Thoracic aorta (tissue), 2 donors: ENCODE data around the gene MYH2. TPM values are rescaled to one million over a fixed set of nuclear protein-coding genes. Genes with fewer than 3 reads are reported as not detected.

ENCODE experiments used
- ATAC-seq: fragments of 150-250 bp; one replicate; pipeline ENCODE4 v1.8.0; 2017; ENCODE audit warnings: low read depth; ENCODE audit not compliant: insufficient number of reproducible peaks, low FRiP score
- DNase-seq: peaks from one replicate; pipeline ENCODE4 v3.0.0-alpha.2; 2020; ENCODE audit warnings: low spot score
- H3K27ac ChIP-seq, 2 donors: fragments of 200-600 bp; sonication (generic); 1 replicate in 1 of 2; 2 replicates in 1 of 2; pipeline ENCODE4 v1.5.1; 2016; ENCODE audit warnings: mild to moderate bottlenecking in 2 of 2, moderate library complexity in 2 of 2
- H3K27me3 ChIP-seq: fragments of 200-600 bp; sonication (generic); replicated peaks from 2 replicates; pipeline ENCODE4 v1.6.0; 2016; ENCODE audit warnings: mild to moderate bottlenecking; ENCODE audit not compliant: insufficient read depth
- H3K36me3 ChIP-seq: fragments of 200-600 bp; sonication (generic); one replicate; pipeline ENCODE4 v1.5.1; 2016
- H3K4me1 ChIP-seq, 2 donors: fragments of 200-600 bp; sonication (generic); 1 replicate in 1 of 2; 2 replicates in 1 of 2; pipeline versions ENCODE4 v1.5.1 to v1.6.0; 2016; ENCODE audit warnings: low read depth in 2 of 2, mild to moderate bottlenecking in 1 of 2; ENCODE audit not compliant: control insufficient read depth in 1 of 2
- H3K4me3 ChIP-seq: fragments of 200-600 bp; sonication (generic); 2 replicates; pipeline ENCODE4 v1.5.1; 2016; ENCODE audit warnings: mild to moderate bottlenecking
- H3K9me3 ChIP-seq: fragments of 200-600 bp; sonication (generic); 2 replicates; pipeline ENCODE4 v1.5.1; 2016
- total RNA-seq, 2 donors: library from RNA; depleted of rRNA; stranded (reverse); fragments of >200 nt; gene quantifications; one replicate each; pipeline versions ENCODE4 v1.1.0 to v1.2.3, GENCODE V29; 2016
- TF ChIP-seq, protein P1 (sequence below): fragments of 200-600 bp; sonication (generic); IDR thresholded peaks from one replicate; pipeline ENCODE4 v1.5.1; 2019; ENCODE audit warnings: antibody characterized with exemption

Gene MYH2
- total RNA-seq, 2 donors from 2014 or later = 0.28 to 11.9 TPM

DNA sequence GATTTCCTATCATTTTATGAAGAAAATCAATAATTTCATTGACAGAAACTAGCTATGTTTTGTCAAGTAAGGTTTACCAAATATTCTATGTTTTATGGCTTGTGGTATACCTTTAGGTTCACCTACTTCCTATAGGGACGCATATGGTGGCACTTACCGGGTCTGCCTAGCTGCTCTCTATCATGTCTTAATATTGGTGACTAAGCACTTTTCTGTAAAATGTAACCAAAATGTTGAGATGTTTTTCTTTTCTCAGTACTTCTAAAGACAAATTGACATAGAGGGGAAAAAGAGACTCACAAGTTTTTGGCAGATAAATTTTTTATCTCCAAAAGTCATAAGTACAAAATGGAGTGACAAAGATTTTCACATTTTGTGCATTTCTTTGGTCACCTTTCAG lies 57.5 kb downstream of the MYH2 start:
- DNase-seq = no peak
- no peaks in the 10 kb centered on the region for H3K36me3 ChIP-seq
- no peak for ATAC-seq
- TF ChIP-seq, protein P1, sequence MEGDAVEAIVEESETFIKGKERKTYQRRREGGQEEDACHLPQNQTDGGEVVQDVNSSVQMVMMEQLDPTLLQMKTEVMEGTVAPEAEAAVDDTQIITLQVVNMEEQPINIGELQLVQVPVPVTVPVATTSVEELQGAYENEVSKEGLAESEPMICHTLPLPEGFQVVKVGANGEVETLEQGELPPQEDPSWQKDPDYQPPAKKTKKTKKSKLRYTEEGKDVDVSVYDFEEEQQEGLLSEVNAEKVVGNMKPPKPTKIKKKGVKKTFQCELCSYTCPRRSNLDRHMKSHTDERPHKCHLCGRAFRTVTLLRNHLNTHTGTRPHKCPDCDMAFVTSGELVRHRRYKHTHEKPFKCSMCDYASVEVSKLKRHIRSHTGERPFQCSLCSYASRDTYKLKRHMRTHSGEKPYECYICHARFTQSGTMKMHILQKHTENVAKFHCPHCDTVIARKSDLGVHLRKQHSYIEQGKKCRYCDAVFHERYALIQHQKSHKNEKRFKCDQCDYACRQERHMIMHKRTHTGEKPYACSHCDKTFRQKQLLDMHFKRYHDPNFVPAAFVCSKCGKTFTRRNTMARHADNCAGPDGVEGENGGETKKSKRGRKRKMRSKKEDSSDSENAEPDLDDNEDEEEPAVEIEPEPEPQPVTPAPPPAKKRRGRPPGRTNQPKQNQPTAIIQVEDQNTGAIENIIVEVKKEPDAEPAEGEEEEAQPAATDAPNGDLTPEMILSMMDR = no peak
- H3K27me3 ChIP-seq = no peaks in the 10 kb centered on the region
- H3K27ac ChIP-seq = no peak overlapping the region
- no peak overlapping the region for H3K4me3 ChIP-seq
- no peaks in the 10 kb centered on the region for H3K4me1 ChIP-seq
- peaks cover 10% of the 10 kb centered on the region for H3K9me3 ChIP-seq

DNA sequence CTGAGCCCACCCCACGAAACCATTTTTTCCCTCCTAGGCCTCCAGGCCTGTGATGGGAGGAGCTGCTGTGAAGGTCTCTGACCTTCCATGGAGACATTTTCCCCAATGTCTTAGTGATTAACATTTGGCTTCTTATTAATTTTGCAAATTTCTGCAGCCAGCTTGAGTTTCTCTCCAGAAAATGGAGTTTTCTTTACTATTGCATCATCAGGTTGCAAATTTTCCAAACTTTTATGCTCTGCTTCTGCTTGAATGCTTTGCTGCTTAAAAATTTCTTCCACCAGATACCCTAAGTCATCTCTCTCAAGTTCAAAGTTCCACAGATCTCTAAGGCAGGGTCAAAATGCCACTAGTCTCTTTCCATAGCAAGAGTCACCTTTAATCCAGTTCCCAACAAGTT lies 67.2 kb downstream of the MYH2 start:
- Histone ChIP-seq H3K9me3 (peaks cover 3% of the 10 kb centered on the region), H3K4me1 (no peaks in the 10 kb centered on the region), H3K36me3 (no peaks in the 10 kb centered on the region), H3K27me3 (no peaks in the 10 kb centered on the region), H3K4me3 (no peak overlapping the region), H3K27ac (no peak overlapping the region)
- no peak for ATAC-seq
- TF ChIP-seq, protein P1 = no peak
- no peak for DNase-seq

DNA sequence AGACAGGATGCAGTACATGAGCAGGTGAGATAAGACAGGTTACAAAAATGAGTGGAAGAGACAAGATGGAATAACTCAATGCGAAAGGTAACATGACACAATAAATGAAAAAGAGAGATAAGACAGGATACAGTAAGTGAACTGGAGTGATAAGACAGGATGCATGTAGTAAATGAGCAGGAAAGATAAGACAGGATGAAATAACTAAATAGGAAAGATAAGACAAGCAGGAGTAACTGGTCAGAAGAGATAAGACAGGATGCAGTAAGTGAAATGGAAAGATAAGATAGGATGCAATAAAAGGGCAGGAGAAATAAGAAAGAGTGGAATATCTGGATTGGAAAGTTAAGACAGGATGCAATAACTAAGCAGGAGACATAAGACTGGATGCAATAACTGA lies 71.8 kb downstream of the MYH2 start:
- Histone ChIP-seq H3K4me1 (no peaks in the 10 kb centered on the region), H3K36me3 (no peaks in the 10 kb centered on the region), H3K27me3 (no peaks in the 10 kb centered on the region), H3K9me3 (no peaks in the 10 kb centered on the region), H3K27ac (no peak overlapping the region), H3K4me3 (no peak overlapping the region)
- TF ChIP-seq, protein P1 = no peak
- ATAC-seq = no peak
- no peak for DNase-seq

DNA sequence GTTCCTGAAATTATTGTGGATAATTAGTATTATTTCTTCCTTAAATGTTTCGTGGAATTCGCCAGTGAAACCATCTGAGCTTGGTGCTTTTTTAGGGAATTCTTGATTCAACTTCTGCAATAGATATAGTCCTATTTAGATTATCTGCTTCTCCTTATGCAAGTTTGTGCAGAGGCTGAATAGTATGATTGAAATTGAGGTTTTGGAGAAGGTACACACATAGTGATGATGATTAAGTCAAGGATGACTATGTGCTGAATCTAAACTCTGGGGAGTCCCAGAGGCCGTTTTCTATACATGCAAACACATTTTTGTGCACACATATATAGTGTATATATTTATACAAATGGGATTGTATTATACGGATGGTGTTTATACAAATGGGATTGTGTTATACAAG lies 74.9 kb downstream of the MYH2 start:
- Histone ChIP-seq H3K36me3 (no peaks in the 10 kb centered on the region), H3K9me3 (no peaks in the 10 kb centered on the region)
- no peak for DNase-seq

DNA sequence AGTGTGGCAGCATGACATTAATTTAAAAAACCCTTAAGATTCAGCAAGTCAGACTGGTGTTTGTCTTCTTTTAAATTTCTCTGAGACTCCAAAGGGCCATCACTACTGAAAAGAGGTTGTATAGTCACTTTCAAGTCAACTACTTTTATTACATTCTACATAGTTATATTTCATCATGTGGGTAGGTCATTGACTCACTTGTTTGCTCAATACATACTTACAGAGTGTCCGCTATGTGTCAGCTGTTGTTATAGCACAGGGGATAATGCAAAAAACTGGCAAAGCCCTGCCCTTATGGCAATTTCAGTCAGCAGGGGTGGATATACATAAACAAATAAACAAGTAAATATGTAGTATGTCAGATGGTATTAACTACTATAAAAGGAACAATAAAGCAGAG lies 77.6 kb downstream of the MYH2 start:
- TF ChIP-seq, protein P1 = no peak
- H3K4me3 ChIP-seq = no peak overlapping the region

More for the DNA sequence above, 74.9 kb downstream of the MYH2 start:
- Histone ChIP-seq H3K27ac (no peak overlapping the region), H3K4me1 (no peaks in the 10 kb centered on the region), H3K27me3 (no peaks in the 10 kb centered on the region), H3K4me3 (no peak overlapping the region)
- TF ChIP-seq, protein P1 = no peak
- ATAC-seq = no peak

More for the DNA sequence above, 77.6 kb downstream of the MYH2 start:
- DNase-seq = no peak
- H3K36me3 ChIP-seq = no peaks in the 10 kb centered on the region
- no peaks in the 10 kb centered on the region for H3K9me3 ChIP-seq
- no peak overlapping the region for H3K27ac ChIP-seq
- H3K4me1 ChIP-seq = no peaks in the 10 kb centered on the region
- H3K27me3 ChIP-seq = no peaks in the 10 kb centered on the region
- ATAC-seq = no peak

Other genes with a start within 250 kb of the MYH2 start
- gene MYH13, start 176.7 kb downstream of the MYH2 start, total RNA-seq = not detected
- not detected for gene MYH8, start 127.7 kb downstream of the MYH2 start, total RNA-seq
- gene MYH4, start 80.1 kb downstream of the MYH2 start, total RNA-seq = not detected
- not detected for gene MYH1, start 31.1 kb downstream of the MYH2 start, total RNA-seq
- 1 to 10 TPM; 3.0 to 7.1 TPM for gene MYH3, start 107.7 kb upstream of the MYH2 start, total RNA-seq
- gene SCO1, start 147.9 kb upstream of the MYH2 start, total RNA-seq = 10 to 100 TPM; 17.9 to 32.5 TPM
- 10 to 100 TPM in 1 of 2 donors, 1 to 10 TPM in 1; 6.9 to 13.6 TPM for gene ADPRM, start 147.9 kb upstream of the MYH2 start, total RNA-seq
- 1 to 10 TPM; 7.0 to 7.5 TPM for gene TMEM220, start 180.4 kb upstream of the MYH2 start, total RNA-seq